ENCODE results near the gene IFIT2.
"Not testable (repeated sequence)": the region's sequence is repeated elsewhere in the genome, so short reads cannot be mapped to it uniquely, and the experiment has no call there.

The IFIT2 gene

GRCh38 chr10:89301721-89302445, at the start of gene IFIT2:
Gene IFIT2 (plus strand): TSS chr10:89302046. CDS start chr10:89302124, 78 bp downstream.
- no peak for FAIRE-seq

- no peak for FAIRE-seq
Observed at GRCh38 chr10:89252225-89252585, 49.6 kb upstream of the IFIT2 start.

- not testable (repeated sequence) for FAIRE-seq
Observed at GRCh38 chr10:89255091-89255579, 46.7 kb upstream of the IFIT2 start.

GRCh38 chr10:89255793-89256192, 46.1 kb upstream of the IFIT2 start:
- no peak for FAIRE-seq

- FAIRE-seq = no peak
Observed at GRCh38 chr10:89256340-89256739, 45.5 kb upstream of the IFIT2 start.

GRCh38 chr10:89256962-89257361, 44.9 kb upstream of the IFIT2 start:
- no peak for FAIRE-seq

GRCh38 chr10:89257581-89257980, 44.3 kb upstream of the IFIT2 start:
- no peak for FAIRE-seq

GRCh38 chr10:89258881-89259280, 43.0 kb upstream of the IFIT2 start:
- FAIRE-seq = no peak

- no peak for FAIRE-seq
Observed at GRCh38 chr10:89262086-89263051, 39.5 kb upstream of the IFIT2 start.

- no peak for FAIRE-seq
Observed at GRCh38 chr10:89263091-89263490, 38.8 kb upstream of the IFIT2 start.

- FAIRE-seq = no peak
Observed at GRCh38 chr10:89263531-89263930, 38.3 kb upstream of the IFIT2 start.

- FAIRE-seq = no peak
Observed at GRCh38 chr10:89266721-89267453, 35.0 kb upstream of the IFIT2 start.

GRCh38 chr10:89269433-89270152, 32.3 kb upstream of the IFIT2 start:
- FAIRE-seq = no peak

GRCh38 chr10:89270153-89270483, 31.7 kb upstream of the IFIT2 start:
- no peak for FAIRE-seq

GRCh38 chr10:89271532-89271931, 30.3 kb upstream of the IFIT2 start:
- no peak for FAIRE-seq

- FAIRE-seq = no peak
Observed at GRCh38 chr10:89273680-89274079, 28.2 kb upstream of the IFIT2 start.

GRCh38 chr10:89274928-89275327, 26.9 kb upstream of the IFIT2 start:
- no peak for FAIRE-seq

- FAIRE-seq = no peak
Observed at GRCh38 chr10:89275383-89275782, 26.5 kb upstream of the IFIT2 start.

GRCh38 chr10:89278034-89278535, 23.8 kb upstream of the IFIT2 start:
- FAIRE-seq = no peak

- FAIRE-seq = no peak
Observed at GRCh38 chr10:89278900-89279392, 22.9 kb upstream of the IFIT2 start.

GRCh38 chr10:89279421-89279869, 22.4 kb upstream of the IFIT2 start:
- FAIRE-seq = no peak

- FAIRE-seq = no peak
Observed at GRCh38 chr10:89280508-89280907, 21.3 kb upstream of the IFIT2 start.
